Measurements from ENCODE around the gene ZBTB44.
"Not testable (repeated sequence)": the region's sequence is repeated elsewhere in the genome, so short reads cannot be mapped to it uniquely, and the experiment has no call there.

Gene ZBTB44

GRCh38 chr11:130249929-130250328, 64.8 kb downstream of the ZBTB44 start:
- DNase-seq (ENCODE audit: low read depth in 3 of 3) = not testable (repeated sequence)

DNA sequence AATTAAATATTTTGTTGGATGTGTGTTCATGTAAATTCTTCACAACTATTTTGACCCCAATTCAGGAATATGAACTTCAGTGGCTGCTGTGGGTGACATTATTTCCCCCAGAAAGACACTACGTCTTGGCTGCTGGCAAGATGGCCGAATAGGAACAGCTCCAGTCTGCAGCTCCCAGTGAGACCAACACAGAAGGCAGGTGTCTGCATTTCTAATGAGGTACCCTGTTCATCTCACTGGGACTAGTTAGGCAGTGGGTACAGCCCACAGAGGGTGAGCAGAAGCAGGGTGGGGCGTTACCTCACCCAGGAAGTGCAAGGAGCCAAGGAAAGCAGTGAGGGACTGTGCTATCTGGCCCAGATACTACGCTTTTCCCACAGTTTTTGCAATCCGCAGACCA, 65.3 kb downstream of the ZBTB44 start:
- DNase-seq (ENCODE audit: low read depth in 3 of 3) = no peak

GRCh38 chr11:130247319-130247718, 67.4 kb downstream of the ZBTB44 start:
- no peak for DNase-seq (ENCODE audit: low read depth in 3 of 3)

DNA sequence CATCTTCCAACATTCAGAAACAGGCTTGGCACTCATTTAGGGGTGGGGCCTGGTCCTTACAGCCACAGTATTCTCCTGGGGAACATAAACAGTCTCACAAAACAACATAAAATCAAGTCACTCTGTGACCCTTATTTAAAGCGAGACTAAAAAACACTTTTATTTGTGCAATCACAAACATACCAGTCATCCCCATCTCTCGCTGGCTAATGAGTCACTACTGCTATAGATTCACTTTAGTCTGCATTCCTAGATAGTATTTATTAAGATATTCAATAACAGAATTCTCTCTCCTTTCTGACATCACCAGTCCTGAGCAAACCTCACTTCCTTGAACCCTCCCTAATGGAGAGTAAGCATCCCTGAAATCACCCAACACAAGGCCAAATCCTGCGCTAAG, 68.0 kb downstream of the ZBTB44 start:
- DNase-seq (ENCODE audit: low read depth in 3 of 3) = no peak

DNA sequence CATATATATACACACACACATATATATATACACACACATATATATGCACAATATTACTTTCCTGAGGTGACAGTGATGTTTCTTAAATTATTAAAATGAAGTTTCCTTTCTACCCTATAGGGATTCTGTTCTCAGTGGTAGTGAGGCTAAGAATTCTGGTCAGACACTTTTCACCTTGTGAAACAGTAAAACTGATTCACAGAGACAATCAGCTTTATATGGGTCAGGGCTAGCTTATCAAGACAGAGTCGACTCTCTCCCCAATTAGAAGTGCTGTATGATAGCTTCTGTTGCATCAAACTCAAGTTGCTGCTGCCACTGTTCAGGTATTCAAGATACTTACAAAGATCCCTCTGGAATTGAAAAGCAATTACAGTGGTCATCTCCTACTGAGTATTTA, 68.4 kb downstream of the ZBTB44 start:
- no peak for DNase-seq (ENCODE audit: low read depth in 3 of 3)

GRCh38 chr11:130245375-130245774, 69.3 kb downstream of the ZBTB44 start:
- not testable (repeated sequence) for DNase-seq (ENCODE audit: low read depth in 3 of 3)

DNA sequence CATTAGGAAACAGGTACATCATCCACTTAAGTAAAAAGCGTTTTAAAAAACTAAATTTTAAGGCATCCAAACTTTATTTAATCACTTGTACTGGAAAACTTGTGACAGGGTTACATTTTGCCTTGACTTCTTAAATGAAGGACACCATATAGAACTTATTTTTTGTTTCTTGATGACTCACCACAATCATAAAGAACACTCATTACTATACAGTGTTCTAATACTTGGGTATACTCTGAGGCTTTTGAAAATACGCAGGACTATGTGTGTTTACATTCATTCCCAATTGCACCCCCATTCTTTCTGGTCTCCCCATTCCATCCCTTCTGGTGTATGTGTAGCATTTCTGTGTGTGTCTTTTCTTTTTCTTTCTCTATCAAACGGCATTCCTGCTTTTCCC, 69.9 kb downstream of the ZBTB44 start:
- DNase-seq (ENCODE audit: low read depth in 3 of 3) = no peak

- no peak for DNase-seq (ENCODE audit: low read depth in 3 of 3)
Measured at GRCh38 chr11:130243816-130244215, 70.9 kb downstream of the ZBTB44 start.

DNA sequence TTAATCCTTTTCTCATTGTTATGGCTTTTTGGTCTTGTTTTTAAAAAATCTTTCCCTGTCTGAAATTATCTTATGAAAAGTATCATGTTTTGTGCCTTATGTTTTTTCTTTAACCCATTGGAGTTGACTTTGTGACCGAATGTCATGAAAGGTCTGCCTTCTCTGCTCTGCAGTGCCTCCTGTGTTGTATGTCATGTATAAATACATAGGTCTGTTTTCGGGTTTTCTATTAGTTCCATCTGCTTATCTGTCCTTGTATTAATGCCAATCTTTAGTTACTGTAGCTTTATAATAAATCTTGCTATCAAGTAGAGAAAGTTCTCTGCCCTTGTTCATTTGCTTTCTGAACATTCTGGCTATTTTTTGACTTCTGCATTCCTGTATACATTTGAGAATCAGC, 73.0 kb downstream of the ZBTB44 start:
- DNase-seq (ENCODE audit: low read depth in 3 of 3) = no peak

GRCh38 chr11:130237282-130238006, 77.3 kb downstream of the ZBTB44 start:
- no peak for DNase-seq (ENCODE audit: low read depth in 3 of 3)

DNA sequence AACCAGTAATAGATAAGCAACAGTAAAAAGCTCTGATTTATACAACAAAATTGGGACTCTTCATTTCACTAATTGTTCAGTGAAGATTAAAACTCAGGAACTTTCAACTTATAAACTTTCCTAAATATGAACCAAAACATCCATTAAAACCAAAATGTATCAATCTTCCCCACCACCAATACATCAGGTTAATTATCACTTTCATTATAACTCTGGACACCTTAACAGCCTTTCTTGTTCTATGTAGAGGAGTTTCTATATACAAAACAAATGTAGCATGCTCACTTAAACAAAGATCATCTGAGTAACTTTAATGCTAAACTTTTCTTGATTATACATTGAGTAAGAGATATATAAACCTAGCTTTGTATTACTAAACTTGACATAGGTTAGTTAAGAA, 80.4 kb downstream of the ZBTB44 start:
- no peak for DNase-seq (ENCODE audit: low read depth in 3 of 3)

DNA sequence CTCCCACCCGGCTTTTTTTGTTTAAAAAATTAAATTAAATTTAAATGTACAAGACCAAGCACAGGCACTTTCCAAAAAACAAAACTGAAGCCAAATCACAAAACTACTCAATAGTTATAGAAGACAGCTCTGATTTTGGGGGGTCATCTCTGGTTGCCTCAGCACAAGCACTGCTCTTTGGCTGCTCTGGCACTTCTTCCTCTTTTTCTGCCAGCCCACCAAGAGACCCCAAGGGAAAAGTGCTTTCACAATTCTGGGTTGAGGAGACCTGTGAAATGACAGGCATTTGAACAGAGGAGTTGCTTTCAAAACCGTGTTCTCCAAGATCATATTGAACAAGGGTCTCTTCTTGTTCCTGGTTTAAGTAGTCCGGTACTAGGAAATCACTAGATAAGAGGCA, 80.8 kb downstream of the ZBTB44 start:
- not testable (repeated sequence) for DNase-seq (ENCODE audit: low read depth in 3 of 3)

DNA sequence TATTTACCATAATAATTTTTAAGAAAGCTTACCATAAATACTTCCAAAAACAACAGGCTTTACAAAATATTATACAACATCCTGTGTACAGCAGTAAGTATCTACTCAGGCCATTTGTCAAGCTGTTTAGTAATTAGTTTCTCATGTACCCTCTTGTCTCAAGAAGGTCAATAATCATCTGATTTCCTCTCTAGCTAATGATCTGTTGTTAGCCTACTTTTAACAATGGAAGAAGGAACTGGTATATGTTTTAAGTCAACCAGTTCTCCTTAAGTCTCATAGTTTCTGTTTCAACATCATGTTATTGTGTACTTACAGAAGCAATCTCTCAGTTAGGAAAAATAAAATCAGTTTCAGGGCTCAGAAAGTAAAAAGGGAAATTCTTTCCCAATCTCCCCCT, 81.2 kb downstream of the ZBTB44 start:
- not testable (repeated sequence) for DNase-seq (ENCODE audit: low read depth in 3 of 3)

GRCh38 chr11:130227373-130227772, 87.3 kb downstream of the ZBTB44 start:
- no peak for DNase-seq (ENCODE audit: low read depth in 3 of 3)

GRCh38 chr11:130223291-130223971, 91.3 kb downstream of the ZBTB44 start:
- no peak for DNase-seq (ENCODE audit: low read depth in 3 of 3)

DNA sequence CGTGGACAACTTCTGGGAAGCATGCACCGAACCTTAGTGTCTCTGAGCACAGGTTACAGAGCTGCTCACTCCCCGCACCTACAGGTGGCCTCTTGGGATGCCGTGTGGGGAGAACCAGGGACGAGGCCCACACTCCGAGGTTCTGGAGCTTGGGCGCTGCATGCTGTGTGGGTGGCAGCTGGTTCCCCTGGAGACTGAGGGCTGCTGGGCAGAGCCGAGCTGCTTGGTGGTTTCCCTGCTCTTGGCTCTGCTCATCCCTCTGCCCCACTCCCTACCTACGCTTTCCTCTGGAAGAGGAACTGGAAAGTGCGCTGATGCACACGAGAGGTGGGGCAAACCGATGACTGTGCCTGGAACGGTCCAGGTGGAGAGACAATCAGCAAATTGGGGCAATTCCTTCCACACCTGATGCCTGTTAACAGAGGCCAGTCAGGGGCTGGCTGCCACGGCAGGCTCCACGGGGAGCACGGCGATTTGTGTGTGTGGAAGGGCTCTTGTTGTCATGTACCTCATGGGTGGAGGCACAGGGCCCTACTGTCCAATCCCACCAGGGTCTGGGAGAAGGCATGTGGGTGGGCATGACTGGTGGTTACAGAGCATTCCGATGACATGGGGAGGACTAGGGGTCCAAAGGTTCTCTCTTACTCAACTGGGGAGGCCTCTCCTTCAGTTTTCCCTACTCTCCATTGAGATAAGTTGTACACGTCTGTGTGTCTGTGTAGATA, 94.2 kb downstream of the ZBTB44 start:
- DNase-seq (ENCODE audit: low read depth in 3 of 3) = no peak

- no peak for DNase-seq (ENCODE audit: low read depth in 3 of 3)
Measured at GRCh38 chr11:130219148-130219547, 95.6 kb downstream of the ZBTB44 start.

GRCh38 chr11:130218501-130219070, 96.1 kb downstream of the ZBTB44 start:
- DNase-seq (ENCODE audit: low read depth in 3 of 3) = no peak

DNA sequence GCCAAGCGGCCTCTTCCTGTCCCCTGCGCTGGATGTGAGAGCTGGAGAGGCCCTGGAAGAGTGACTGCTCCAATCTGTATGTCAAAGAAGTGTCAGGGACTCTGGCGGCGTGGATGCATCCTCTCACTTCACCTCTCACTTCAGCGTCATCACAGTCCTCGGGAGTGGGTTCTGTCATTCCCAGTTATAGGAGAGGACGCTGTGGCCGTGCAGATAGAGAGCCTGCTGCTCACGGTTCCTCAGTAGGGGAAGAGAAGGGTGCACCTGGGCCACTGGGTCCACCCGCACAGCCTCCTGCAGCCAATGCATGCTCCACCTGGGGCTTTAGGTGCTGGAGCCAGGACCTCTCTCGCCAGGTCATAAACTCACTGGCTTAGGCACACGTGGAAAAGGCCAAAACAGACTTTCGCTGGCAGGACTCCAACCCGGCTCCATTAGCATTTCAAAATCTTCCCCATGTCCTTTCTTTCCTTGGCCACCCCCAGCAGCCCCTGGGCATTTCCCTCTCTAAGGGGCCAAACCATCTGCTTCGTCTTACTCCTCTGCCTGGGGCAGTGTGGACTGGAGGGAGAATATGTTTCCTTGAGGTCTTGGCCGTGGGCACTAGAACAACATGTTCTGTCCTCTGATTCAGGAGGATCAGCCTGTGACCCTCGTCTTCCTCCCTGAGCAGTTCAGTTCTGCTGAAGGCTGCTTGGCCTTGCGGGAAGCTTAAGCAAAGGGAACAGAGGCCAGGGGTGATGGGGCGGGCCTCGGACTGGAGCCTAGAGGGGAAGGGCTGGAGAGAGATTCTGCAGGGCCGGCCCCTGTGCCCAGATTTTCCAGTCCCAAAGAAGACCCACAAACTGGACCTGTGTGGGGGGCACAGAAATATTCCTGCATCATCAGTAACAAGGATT, 97.3 kb downstream of the ZBTB44 start:
- no peak for DNase-seq (ENCODE audit: low read depth in 3 of 3)

GRCh38 chr11:130216591-130217132, 98.1 kb downstream of the ZBTB44 start:
- DNase-seq (ENCODE audit: low read depth in 3 of 3) = no peak

DNA sequence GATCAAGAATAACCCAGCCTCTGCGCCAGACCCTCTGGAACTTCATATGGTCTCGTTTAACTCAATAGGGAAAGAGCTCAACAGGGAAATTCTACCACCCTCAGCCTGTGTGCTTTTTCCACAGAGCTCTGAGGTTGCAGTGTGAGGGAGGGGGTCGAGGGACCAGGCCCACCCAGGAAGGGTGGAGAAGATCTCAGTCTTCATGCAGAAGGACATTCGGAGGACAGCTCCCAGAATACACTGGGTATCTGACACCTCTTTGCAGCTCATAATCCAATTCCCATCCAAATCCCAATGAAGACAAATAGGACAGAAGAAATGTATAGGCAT, 98.5 kb downstream of the ZBTB44 start:
- DNase-seq (ENCODE audit: low read depth in 3 of 3) = no peak
